GM19035 (cell line): ENCODE results near the gene GNG5.
"Not testable (repeated sequence)": the region's sequence is repeated elsewhere in the genome, so short reads cannot be mapped to it uniquely, and the experiment has no call there.

ENCODE experiments used
- ATAC-seq: cut with Tn5 transposase; IDR thresholded peaks from one replicate; pipeline ENCODE4 v1.9.1; 2021; ENCODE audit not compliant: unreplicated experiment

Gene GNG5

DNA sequence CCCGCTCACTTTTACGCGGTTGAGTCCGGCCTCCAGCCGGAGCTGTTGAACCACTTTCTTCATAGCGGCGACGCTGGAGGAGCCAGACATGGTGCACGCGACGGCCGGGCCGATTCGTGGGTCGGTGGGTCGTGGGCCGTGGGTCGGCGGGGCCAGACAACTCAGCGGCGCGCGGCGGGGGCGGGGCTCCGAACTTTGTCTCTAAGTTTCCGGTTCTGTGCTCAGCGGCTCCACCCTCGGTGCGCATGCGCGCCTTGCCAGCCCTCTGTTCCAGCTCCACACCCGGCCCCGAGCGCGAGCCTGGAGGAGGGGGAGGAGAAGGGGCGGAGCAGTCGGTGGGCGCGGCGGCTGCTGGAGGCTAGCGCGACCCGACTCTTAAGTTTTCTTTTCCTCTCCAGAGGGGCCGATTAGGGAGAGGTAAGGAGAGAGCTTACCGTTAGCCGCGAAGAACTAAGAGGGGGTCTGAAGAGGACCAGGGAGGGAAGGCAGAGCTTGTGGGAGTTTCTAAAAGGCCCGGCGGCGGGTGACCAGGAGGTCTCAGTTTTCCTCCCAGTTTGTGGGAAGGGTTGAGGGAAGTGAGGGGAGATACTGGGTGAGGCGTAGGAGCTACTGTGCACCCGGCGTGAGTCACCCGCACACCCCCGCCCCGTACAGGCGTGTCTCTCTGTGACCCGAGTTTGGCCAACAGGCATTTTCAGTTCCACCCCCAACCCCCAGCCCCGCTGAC, at the start of gene GNG5, which contains the start of gene SPATA1:
GNG5 (minus strand) TSS at position 580 of the 727 bp plus-strand sequence; CDS start at position 90, 490 bp downstream.
SPATA1 (plus strand) TSS at position 385 of the 727 bp plus-strand sequence. CDS start 9,974 bp downstream, outside the sequence.
- peak; percentile 78 for ATAC-seq

DNA sequence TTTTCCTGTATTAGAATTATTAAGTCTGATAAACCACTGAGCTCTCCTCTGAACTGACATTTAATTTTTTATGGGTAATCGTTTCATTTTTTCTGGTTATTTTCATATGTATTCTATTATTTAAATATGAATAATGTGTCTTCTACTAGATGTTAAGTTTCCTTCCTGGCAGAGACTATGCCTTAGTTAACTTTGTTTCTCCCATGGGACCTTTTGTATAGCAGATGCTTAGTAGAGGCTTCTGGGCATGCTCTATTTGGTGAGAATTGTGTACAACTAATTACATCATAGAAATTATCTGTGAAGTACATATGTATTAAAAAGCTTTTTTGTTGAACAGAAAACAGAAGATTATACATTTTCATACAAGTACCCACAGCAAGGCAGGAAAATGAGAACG, 44.4 kb upstream of the GNG5 start:
- no peak for ATAC-seq

- no peak for ATAC-seq
These were observed 35.3 kb upstream of the GNG5 start for GRCh38 chr1:84541679-84542078.

DNA sequence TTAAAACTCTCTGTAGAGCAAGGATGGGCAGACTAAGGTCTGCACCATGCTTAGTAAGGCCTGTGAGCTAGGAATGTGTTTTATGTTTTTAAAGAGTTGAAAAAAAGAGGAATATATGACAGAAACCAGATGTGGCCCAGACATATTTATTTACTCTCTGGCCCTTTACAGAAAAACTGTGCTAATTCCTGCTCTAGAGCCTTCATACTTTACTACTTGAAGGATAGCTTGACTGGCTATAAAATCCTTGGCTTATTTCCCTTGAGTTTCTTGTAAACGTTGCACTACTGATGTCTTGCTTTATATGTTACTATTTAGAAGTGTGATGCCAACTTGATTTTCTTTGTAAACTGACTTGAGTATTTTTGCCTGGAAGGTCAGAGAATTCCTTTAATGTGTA, 34.4 kb upstream of the GNG5 start:
- ATAC-seq = no peak

GRCh38 chr1:84539972-84540371, 33.6 kb upstream of the GNG5 start:
- no peak for ATAC-seq

DNA sequence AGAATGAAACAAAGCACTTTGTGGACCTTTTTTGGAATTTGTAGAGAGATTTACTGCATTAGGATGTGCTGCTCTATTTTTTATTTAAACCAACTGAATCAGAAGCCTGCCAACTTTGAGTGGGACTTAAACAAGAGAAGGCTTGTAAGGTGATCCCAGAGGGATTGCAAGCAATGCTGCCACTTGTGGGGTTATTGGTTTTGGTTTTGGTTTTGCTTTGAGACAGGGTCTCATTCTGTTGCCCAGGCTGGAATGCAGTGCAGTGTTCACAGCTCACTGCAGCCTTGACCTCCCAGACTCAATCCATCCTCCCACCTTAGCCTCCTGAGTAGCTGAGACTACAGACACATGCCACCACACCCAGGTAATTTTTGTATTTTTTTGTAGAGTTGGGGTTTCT, 32.2 kb upstream of the GNG5 start:
- no peak for ATAC-seq

DNA sequence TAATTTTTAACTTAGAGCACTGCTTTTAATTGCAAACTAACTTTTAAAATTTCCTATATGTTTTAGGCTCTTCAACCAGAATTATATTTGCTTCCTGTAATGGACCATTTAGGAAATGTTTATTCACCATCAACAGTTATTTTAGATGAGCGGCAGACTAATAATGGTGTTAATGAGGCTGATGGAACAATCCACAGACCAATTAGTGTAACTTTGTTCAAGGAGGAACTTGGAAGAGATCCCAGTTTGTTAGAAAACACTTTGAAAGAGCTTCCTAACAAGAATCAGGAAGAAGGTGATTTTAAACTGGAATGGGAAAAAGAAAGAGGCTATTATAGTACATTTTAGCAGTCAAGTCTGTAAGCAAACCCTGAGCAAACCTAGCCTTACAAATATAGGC, 19.4 kb upstream of the GNG5 start:
- no peak for ATAC-seq

DNA sequence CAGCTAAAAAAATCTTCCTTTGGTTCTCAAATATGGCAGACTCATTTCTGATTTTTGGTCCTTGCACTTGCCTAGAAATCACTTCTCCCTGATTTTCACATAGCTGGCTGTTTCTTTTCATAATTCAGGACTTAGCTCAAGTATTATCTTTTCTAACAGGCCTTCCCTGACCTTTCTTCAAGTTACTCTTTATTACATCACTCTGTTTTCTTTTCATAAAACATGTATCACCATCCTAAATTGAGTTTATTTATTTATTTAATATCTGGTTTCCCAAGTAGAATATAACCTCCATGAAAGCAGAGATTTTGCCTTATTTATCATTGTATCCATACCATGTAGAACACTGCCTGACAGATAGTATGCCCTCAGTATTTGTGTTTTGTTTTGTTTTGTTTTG, 18.2 kb upstream of the GNG5 start:
- ATAC-seq = no peak

- no peak for ATAC-seq
These were observed 4.3 kb upstream of the GNG5 start for GRCh38 chr1:84510668-84511067.

DNA sequence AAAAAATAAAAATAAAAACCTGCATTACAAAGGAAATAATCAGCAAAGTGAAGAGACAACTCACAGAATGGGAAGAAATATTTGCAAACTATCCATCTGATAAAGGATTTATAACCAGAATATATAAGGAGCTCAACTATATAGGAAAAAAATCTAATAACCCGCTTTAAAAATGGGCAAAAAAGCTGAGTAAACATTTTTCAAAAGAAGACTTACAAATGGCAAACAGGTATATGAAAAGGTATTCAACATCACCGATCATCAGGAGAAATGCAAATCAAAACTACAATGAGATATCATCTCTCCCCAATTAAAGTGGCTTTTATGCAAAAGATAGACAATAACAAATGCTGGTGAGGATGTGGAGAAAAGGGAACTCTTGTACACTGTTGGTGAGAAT, 3.8 kb upstream of the GNG5 start:
- ATAC-seq = no peak

DNA sequence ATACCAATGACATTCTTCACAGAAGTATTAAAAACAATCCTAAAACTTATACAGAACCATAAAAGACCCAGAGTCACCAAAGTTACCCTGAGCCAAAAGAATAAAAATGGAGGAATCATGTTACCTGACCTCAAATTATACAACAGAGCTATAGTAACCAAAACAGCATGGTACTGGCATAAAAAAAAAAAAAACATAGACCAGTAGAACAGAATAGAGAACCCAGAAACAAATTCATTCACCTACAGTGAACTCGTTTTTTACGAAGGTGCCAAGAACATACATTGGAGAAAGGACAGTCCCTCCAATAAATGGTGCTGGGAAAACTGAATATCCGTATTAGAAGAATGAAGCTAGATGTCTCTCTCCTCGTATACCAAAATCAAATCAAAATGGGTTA, 2.6 kb upstream of the GNG5 start:
- no peak for ATAC-seq

DNA sequence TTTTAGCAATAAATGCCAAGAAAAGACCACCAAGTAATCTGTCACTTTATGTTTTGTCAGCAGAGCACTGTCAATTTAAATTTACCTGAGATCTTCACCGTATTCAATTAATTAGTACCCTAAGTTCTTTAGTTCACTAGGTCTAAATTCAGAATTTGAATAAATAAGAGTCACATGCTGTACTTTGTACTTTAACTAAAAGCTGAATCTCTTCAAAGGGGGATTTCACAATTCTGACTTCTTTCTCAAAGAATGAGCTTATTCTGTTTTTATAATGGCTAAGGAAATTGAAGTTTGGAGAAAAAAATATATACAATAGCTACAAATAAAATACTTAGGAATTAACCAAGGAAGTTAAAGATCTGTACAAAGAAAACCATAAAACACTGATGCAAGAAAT, 2.1 kb upstream of the GNG5 start:
- ATAC-seq = no peak

- not testable (repeated sequence) for ATAC-seq
These were observed 1.5 kb upstream of the GNG5 start for GRCh38 chr1:84507887-84508286.

- no peak for ATAC-seq
These were observed 510 bp upstream of the GNG5 start for GRCh38 chr1:84506729-84507453.

DNA sequence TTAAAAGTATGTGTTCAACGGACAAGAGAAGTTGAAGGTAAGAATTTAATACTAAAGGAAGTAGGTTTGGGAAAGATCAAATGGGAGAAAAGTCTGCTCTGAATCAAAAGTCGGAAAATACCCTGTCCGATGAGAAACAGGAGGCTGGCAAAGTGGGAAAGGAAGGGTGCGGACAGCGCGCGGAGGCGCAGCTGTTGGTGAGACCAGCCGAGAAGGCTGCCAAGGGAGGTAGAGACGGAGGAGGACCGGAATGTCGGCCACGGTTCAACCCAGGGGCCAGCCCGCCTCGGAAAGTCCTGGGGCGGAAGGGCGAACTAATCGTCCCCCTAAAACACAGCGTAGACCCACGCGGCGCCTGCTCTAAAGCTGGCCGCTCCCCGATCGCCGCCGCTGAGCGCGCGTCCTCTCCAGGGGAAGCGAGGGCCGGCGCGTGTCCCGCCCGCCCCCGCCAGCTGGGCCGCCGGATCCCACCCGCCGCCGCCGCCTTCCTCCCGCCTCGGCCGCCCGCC, 834 bp downstream of the GNG5 start:
- peak; percentile 42 for ATAC-seq

GRCh38 chr1:84504580-84505492, 1.5 kb downstream of the GNG5 start:
- ATAC-seq = no peak

DNA sequence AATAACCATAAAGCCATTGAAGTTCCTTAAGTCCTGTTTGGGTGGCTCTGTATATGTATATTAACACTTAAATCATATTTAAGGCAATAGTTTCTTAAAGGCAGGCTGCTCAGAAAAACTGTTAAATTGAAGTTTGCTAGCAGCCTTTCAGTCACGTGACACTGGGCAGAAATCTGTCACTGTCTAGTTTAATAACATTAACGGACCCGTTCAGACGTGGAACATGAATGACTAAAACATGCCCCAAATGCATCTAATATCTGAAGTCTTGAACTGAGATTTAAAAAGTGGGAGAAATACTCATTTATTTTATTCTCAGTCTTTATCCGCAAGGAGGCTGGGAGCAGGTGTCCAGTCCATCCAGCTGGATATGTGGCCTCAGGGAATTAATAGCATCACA, 3.5 kb downstream of the GNG5 start:
- ATAC-seq = no peak

DNA sequence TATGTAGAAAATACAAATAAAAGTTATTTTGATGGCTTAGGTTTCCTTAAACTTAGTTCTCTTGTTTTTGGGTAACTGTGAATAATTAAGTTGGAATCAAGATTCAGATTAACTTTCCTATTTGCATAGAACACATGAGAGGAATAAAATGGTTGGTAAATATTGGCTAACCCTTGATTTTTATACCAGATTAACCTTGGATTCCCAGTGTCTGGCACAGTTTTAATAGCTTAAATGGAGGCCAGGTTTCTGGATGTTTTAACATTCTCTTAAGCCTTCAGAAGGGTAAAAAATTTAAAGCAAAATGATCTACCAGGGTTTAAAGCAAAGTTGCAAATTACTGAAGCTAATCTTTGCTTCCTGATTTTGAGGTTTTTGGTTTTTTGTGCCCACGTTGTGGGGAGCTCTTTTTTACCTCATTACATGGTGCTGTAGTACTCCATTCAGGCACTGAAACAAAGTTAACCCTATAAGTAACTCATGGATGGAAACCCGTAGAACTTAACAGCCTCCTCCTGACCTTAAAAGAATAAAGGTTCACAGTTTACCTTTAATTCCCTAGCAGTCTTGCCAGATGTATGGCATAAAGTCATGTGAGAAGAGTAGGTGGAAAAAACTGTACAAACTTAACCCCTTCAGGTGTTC, 8.6 kb downstream of the GNG5 start:
- no peak for ATAC-seq

- ATAC-seq = no peak
These were observed 9.9 kb downstream of the GNG5 start for GRCh38 chr1:84496498-84496897.

GRCh38 chr1:84493747-84494146, 12.6 kb downstream of the GNG5 start:
- no peak for ATAC-seq

- ATAC-seq = no peak
These were observed 13.7 kb downstream of the GNG5 start for GRCh38 chr1:84492726-84493125.
